BE2C (cell line): Measurements from ENCODE around the gene NDUFS4.

ENCODE experiments used
- DNase-seq: peaks from one replicate; pipeline ENCODE4 v3.0.0-alpha.2; 2020
- H3K27me3 ChIP-seq: fragments of 250-450 bp; sonication (Bioruptor Pico); 2 replicates; pipeline ENCODE4 v1.5.1; 2020; ENCODE audit warnings: mild to moderate bottlenecking
- H3K36me3 ChIP-seq: fragments of 250-450 bp; sonication (Bioruptor Pico); 2 replicates; pipeline ENCODE4 v1.5.1; 2020; ENCODE audit warnings: mild to moderate bottlenecking
- H3K4me1 ChIP-seq: fragments of 250-450 bp; sonication (Bioruptor Pico); 2 replicates; pipeline ENCODE4 v1.5.1; 2020
- H3K4me3 ChIP-seq: 2 replicates; pipeline ENCODE4 v1.5.1; 2011; ENCODE audit warnings: low read depth, low read length
- H3K9me3 ChIP-seq: fragments of 250-450 bp; sonication (Bioruptor Pico); 2 replicates; pipeline ENCODE4 v1.5.1; 2020
- CTCF ChIP-seq: IDR thresholded peaks from 2 replicates; pipeline ENCODE4 v1.5.1; 2012; ENCODE audit warnings: mild to moderate bottlenecking, low read depth, low read length

NDUFS4 gene

GRCh38 chr5:53575831-53576230 lies 15.4 kb downstream of the NDUFS4 start:
- Histone ChIP-seq H3K36me3 (no peaks in the 10 kb centered on the region), H3K4me1 (no peaks in the 10 kb centered on the region), H3K9me3 (no peaks in the 10 kb centered on the region), H3K27me3 (no peaks in the 10 kb centered on the region), H3K4me3 (no peak overlapping the region)
- no peak for DNase-seq
- no peak for TF ChIP-seq CTCF

GRCh38 chr5:53576674-53577073 lies 16.2 kb downstream of the NDUFS4 start:
- no peaks in the 10 kb centered on the region for H3K27me3 ChIP-seq
- DNase-seq, result no peak
- H3K4me1 ChIP-seq, result no peaks in the 10 kb centered on the region
- no peak overlapping the region for H3K4me3 ChIP-seq
- H3K36me3 ChIP-seq, result no peaks in the 10 kb centered on the region
- no peaks in the 10 kb centered on the region for H3K9me3 ChIP-seq
- no peak for TF ChIP-seq CTCF

- no peak for TF ChIP-seq CTCF
- no peaks in the 10 kb centered on the region for H3K4me1 ChIP-seq
- H3K27me3 ChIP-seq, result no peaks in the 10 kb centered on the region
- no peak overlapping the region for H3K4me3 ChIP-seq
- no peak for DNase-seq
- H3K36me3 ChIP-seq, result no peaks in the 10 kb centered on the region
- no peaks in the 10 kb centered on the region for H3K9me3 ChIP-seq
These were observed 18.4 kb downstream of the NDUFS4 start for GRCh38 chr5:53578854-53579253.

- no peaks in the 10 kb centered on the region for H3K4me1 ChIP-seq
- H3K4me3 ChIP-seq, result no peak overlapping the region
- no peaks in the 10 kb centered on the region for H3K27me3 ChIP-seq
- H3K9me3 ChIP-seq, result no peaks in the 10 kb centered on the region
- no peaks in the 10 kb centered on the region for H3K36me3 ChIP-seq
- no peak for DNase-seq
- TF ChIP-seq CTCF, result no peak
These were observed 20.1 kb downstream of the NDUFS4 start for GRCh38 chr5:53580547-53580946.

- H3K27me3 ChIP-seq, result no peaks in the 10 kb centered on the region
- no peaks in the 10 kb centered on the region for H3K36me3 ChIP-seq
- H3K4me3 ChIP-seq, result no peak overlapping the region
- no peak for DNase-seq
- TF ChIP-seq CTCF, result no peak
- no peaks in the 10 kb centered on the region for H3K4me1 ChIP-seq
- H3K9me3 ChIP-seq, result no peaks in the 10 kb centered on the region
These were observed 21.8 kb downstream of the NDUFS4 start for GRCh38 chr5:53582225-53582624.

GRCh38 chr5:53590759-53591158 lies 30.3 kb downstream of the NDUFS4 start:
- DNase-seq, result no peak
- no peaks in the 10 kb centered on the region for H3K27me3 ChIP-seq
- H3K4me3 ChIP-seq, result no peak overlapping the region
- H3K36me3 ChIP-seq, result no peaks in the 10 kb centered on the region
- TF ChIP-seq CTCF, result no peak
- H3K4me1 ChIP-seq, result peaks cover 7% of the 10 kb centered on the region; the same call in 1 of the 2 replicates
- no peaks in the 10 kb centered on the region for H3K9me3 ChIP-seq
